HepG2 (cell line): ENCODE results near the gene U2AF2. TPM values are rescaled to one million over a fixed set of nuclear protein-coding genes. Genes with fewer than 3 reads are reported as not detected.
A peak's percentile ranks its signal among the peaks of the same experiment; 100 is the strongest.

Experiments used
- ATF6 ChIP-seq: sonication (generic); formaldehyde crosslinking; conservative IDR thresholded peaks from 2 replicates; pipeline ENCODE4 v1.4.0; 2020; ENCODE audit warnings: missing genetic modification reagents
- CENPBD1 ChIP-seq: sonication (generic); formaldehyde crosslinking; IDR thresholded peaks from 2 replicates; pipeline ENCODE4 v1.8.0; 2022; ENCODE audit warnings: missing genetic modification reagents, low read depth, mild to moderate bottlenecking, borderline replicate concordance
- CHD2 ChIP-seq: IDR thresholded peaks from 2 replicates; pipeline ENCODE4 v1.6.1; 2011; ENCODE audit warnings: low read depth, low read length, improper control_type of control experiment
- GTF3A ChIP-seq: sonication (generic); formaldehyde crosslinking; conservative IDR thresholded peaks from 2 replicates; pipeline ENCODE4 v1.4.0; 2020; ENCODE audit warnings: mild to moderate bottlenecking, missing genetic modification reagents
- JUND ChIP-seq: sonication (generic); formaldehyde crosslinking; IDR thresholded peaks from 2 replicates; pipeline ENCODE4 v1.8.0; 2022; ENCODE audit warnings: mild to moderate bottlenecking, missing genetic modification reagents
- KAT7 ChIP-seq: IDR thresholded peaks from 2 replicates; pipeline ENCODE4 v1.6.1; 2018; ENCODE audit warnings: borderline replicate concordance, missing compliant biosample characterization
- NFRKB ChIP-seq: fragments of 450-650 bp; IDR thresholded peaks from 2 replicates; pipeline ENCODE4 v1.6.1; 2017
- RFX3 ChIP-seq: IDR thresholded peaks from 2 replicates; pipeline ENCODE4 v1.6.1; 2016; ENCODE audit warnings: missing biosample characterization, missing genetic modification reagents
- STAT5B ChIP-seq: sonication (generic); formaldehyde crosslinking; IDR thresholded peaks from 2 replicates; pipeline ENCODE4 v1.4.0; 2020; ENCODE audit warnings: missing genetic modification reagents
- ZBTB46 ChIP-seq: sonication (generic); formaldehyde crosslinking; IDR thresholded peaks from 2 replicates; pipeline ENCODE4 v1.4.0; 2020; ENCODE audit warnings: mild to moderate bottlenecking, missing genetic modification reagents, borderline replicate concordance
- ZFY ChIP-seq: sonication (generic); formaldehyde crosslinking; IDR thresholded peaks from 2 replicates; pipeline ENCODE4 v1.4.0; 2020; ENCODE audit warnings: missing genetic modification reagents
- ZNF230 ChIP-seq: sonication (generic); formaldehyde crosslinking; IDR thresholded peaks from 2 replicates; pipeline ENCODE4 v1.4.0; 2020; ENCODE audit warnings: mild to moderate bottlenecking, missing genetic modification reagents
- ZNF329 ChIP-seq: sonication (generic); formaldehyde crosslinking; IDR thresholded peaks from 2 replicates; pipeline ENCODE4 v1.9.0; 2021; ENCODE audit warnings: low read depth, mild to moderate bottlenecking, missing genetic modification reagents
- ZNF615 ChIP-seq: sonication (generic); formaldehyde crosslinking; IDR thresholded peaks from 2 replicates; pipeline ENCODE4 v1.5.0; 2020; ENCODE audit warnings: mild to moderate bottlenecking, missing genetic modification reagents, borderline replicate concordance
- ZNF616 ChIP-seq: sonication (generic); formaldehyde crosslinking; IDR thresholded peaks from 2 replicates; pipeline ENCODE4 v1.5.0; 2020; ENCODE audit warnings: low read depth, mild to moderate bottlenecking, missing genetic modification reagents
- ZNF703 ChIP-seq: sonication (generic); formaldehyde crosslinking; IDR thresholded peaks from 2 replicates; pipeline ENCODE4 v1.5.1; 2020; ENCODE audit warnings: missing genetic modification reagents, mild to moderate bottlenecking, moderate library complexity, borderline replicate concordance
- ZNF839 ChIP-seq: sonication (generic); formaldehyde crosslinking; IDR thresholded peaks from 2 replicates; pipeline ENCODE4 v1.4.0; 2020; ENCODE audit warnings: missing genetic modification reagents, mild to moderate bottlenecking, borderline replicate concordance
- polyA plus RNA-seq, 8 experiments: library from polyadenylated mRNA; depleted of rRNA in 3 of 8; stranded (reverse) in 7 of 8; unstranded in 1 of 8; fragments of >200 nt; fragmentation: Illumina TruSeq in 4 of 8; extraction: Trizol in 4 of 8; gene quantifications; 2 replicates each; pipeline versions ENCODE4 v1.2.1 to v1.2.3, GENCODE V29; 2011 to 2016; ENCODE audit warnings: low read depth in 4 of 8, missing spikeins in 1 of 8, mixed read lengths in 1 of 8; ENCODE audit not compliant: insufficient read depth in 1 of 8
- total RNA-seq, 5 experiments: library from RNA; depleted of rRNA; stranded (reverse); fragments of >200 nt; fragmentation: Illumina TruSeq; extraction: Trizol; gene quantifications; 2 replicates each; pipeline ENCODE4 v1.2.3, GENCODE V29; 2016; ENCODE audit warnings: low read depth in 1 of 5
- TF ChIP-seq, protein P1 (sequence below): sonication (generic); formaldehyde crosslinking; IDR thresholded peaks from 2 replicates; pipeline ENCODE4 v1.5.0; 2020; ENCODE audit warnings: mild to moderate bottlenecking, missing genetic modification reagents
- TF ChIP-seq, protein P2 (sequence below): sonication (generic); formaldehyde crosslinking; IDR thresholded peaks from 2 replicates; pipeline ENCODE4; 2020; ENCODE audit warnings: missing genetic modification reagents, mild to moderate bottlenecking, borderline replicate concordance

Gene U2AF2
- total and polyA plus RNA-seq, 2 of the 13 experiments (the other 11 are each of a cell fraction or from before 2014, with no cell fraction given): 84.3 to 124 TPM

DNA sequence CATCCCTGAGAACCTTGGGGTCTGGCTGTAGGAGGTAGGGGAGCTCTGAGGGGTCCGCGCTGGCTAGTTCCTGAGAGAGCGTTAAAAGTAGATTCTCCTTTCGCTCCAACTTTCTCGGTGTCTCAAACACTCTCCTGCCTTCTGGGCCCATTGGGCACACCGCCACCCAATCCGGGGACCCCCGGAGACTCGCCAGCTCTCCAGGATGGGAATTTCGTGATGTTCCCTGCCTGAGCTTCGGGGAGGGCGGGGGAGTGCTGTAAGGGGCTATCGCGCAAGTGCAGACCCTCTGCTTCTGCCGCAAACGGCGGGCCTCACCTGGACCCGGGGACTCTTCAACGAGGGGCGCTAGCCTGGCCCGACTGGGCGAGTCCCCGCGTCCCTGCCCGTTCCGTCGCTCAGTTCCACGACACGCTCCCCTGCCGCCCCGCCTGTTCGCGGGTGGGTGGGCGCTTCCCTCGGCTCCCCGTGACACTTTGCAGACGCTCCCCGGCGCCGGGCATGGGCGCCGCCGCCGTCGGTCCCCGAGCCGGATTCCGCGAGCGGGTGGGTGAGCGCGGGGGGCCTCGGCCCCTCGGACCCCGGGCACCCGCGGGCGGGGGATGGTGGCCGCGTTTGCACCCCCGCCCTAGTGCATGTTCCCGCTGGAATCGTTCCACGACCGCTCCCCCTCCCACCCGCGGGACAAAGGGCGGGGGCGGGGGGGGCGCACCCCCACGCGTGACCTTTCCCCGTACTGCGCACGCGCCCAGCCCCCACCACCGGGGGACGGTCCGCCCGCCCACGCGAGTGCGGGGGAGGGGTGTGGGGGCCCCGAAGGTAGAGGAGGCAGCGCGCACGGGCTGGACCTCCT, 6.9 kb upstream of the U2AF2 start, which contains the start of gene CCDC106 (continued):
- TF ChIP-seq NFRKB (no peak), ZNF329 (CRISPR knock-in tag) (peak; percentile 57; the same call in 1 of the 2 replicates), ZBTB46 (CRISPR knock-in tag) (no peak), ZNF230 (CRISPR knock-in tag) (no peak), JUND (peak; percentile 8; the same call in 1 of the 2 replicates), KAT7 (CRISPR knock-in tag) (peak; percentile 79; the same call in 1 of the 2 replicates), GTF3A (no peak), ZNF839 (CRISPR knock-in tag) (no peak), CENPBD1 (CRISPR knock-in tag) (no peak), ATF6 (no peak), STAT5B (no peak), CHD2 (no peak), ZNF703 (CRISPR knock-in tag) (no peak), ZNF615 (no peak), ZNF616 (CRISPR knock-in tag) (no peak), ZFY (CRISPR knock-in tag) (peak; percentile 56; the same call in 1 of the 2 replicates), RFX3 (CRISPR knock-in tag) (no peak)
- TF ChIP-seq, protein P1, sequence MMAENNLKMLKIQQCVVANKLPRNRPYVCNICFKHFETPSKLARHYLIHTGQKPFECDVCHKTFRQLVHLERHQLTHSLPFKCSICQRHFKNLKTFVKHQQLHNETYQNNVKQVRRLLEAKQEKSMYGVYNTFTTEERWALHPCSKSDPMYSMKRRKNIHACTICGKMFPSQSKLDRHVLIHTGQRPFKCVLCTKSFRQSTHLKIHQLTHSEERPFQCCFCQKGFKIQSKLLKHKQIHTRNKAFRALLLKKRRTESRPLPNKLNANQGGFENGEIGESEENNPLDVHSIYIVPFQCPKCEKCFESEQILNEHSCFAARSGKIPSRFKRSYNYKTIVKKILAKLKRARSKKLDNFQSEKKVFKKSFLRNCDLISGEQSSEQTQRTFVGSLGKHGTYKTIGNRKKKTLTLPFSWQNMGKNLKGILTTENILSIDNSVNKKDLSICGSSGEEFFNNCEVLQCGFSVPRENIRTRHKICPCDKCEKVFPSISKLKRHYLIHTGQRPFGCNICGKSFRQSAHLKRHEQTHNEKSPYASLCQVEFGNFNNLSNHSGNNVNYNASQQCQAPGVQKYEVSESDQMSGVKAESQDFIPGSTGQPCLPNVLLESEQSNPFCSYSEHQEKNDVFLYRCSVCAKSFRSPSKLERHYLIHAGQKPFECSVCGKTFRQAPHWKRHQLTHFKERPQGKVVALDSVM (CRISPR knock-in tag): peak; percentile 52
- TF ChIP-seq, protein P2, sequence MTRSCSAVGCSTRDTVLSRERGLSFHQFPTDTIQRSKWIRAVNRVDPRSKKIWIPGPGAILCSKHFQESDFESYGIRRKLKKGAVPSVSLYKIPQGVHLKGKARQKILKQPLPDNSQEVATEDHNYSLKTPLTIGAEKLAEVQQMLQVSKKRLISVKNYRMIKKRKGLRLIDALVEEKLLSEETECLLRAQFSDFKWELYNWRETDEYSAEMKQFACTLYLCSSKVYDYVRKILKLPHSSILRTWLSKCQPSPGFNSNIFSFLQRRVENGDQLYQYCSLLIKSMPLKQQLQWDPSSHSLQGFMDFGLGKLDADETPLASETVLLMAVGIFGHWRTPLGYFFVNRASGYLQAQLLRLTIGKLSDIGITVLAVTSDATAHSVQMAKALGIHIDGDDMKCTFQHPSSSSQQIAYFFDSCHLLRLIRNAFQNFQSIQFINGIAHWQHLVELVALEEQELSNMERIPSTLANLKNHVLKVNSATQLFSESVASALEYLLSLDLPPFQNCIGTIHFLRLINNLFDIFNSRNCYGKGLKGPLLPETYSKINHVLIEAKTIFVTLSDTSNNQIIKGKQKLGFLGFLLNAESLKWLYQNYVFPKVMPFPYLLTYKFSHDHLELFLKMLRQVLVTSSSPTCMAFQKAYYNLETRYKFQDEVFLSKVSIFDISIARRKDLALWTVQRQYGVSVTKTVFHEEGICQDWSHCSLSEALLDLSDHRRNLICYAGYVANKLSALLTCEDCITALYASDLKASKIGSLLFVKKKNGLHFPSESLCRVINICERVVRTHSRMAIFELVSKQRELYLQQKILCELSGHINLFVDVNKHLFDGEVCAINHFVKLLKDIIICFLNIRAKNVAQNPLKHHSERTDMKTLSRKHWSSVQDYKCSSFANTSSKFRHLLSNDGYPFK (CRISPR knock-in tag): no peak
